Stromal cell of bone marrow (primary cell): ENCODE measurements around the gene PABPN1L.
"Not testable (repeated sequence)": the region's sequence is repeated elsewhere in the genome, so short reads cannot be mapped to it uniquely, and the experiment has no call there.

Experiments used
- DNase-seq: peaks from one replicate; pipeline ENCODE4 v3.0.0-alpha.2; 2012; ENCODE audit warnings: low read depth

PABPN1L gene

GRCh38 chr16:88901718-88902337 lies 35.4 kb upstream of the PABPN1L start:
- no peak for DNase-seq

- no peak for DNase-seq
Observed at GRCh38 chr16:88900662-88901052, 34.2 kb upstream of the PABPN1L start.

GRCh38 chr16:88899901-88900661 lies 33.6 kb upstream of the PABPN1L start:
- DNase-seq = no peak

GRCh38 chr16:88897696-88898425 lies 31.4 kb upstream of the PABPN1L start:
- DNase-seq = no peak

- no peak for DNase-seq
Observed at GRCh38 chr16:88896238-88897070, 30.0 kb upstream of the PABPN1L start.

GRCh38 chr16:88895335-88895734 lies 28.9 kb upstream of the PABPN1L start:
- DNase-seq = no peak

GRCh38 chr16:88894681-88895300 lies 28.3 kb upstream of the PABPN1L start:
- DNase-seq = no peak

GRCh38 chr16:88894266-88894665 lies 27.8 kb upstream of the PABPN1L start:
- not testable (repeated sequence) for DNase-seq

GRCh38 chr16:88893127-88893968 lies 26.9 kb upstream of the PABPN1L start:
- DNase-seq = no peak

- DNase-seq = no peak
Observed at GRCh38 chr16:88892065-88892464, 25.6 kb upstream of the PABPN1L start.

GRCh38 chr16:88891083-88891482 lies 24.6 kb upstream of the PABPN1L start:
- DNase-seq = no peak

- DNase-seq = not testable (repeated sequence)
Observed at GRCh38 chr16:88889702-88890352, 23.4 kb upstream of the PABPN1L start.

GRCh38 chr16:88888461-88889387 lies 22.3 kb upstream of the PABPN1L start:
- DNase-seq = no peak

- DNase-seq = no peak
Observed at GRCh38 chr16:88888057-88888456, 21.6 kb upstream of the PABPN1L start.

- DNase-seq = no peak
Observed at GRCh38 chr16:88886845-88887521, 20.5 kb upstream of the PABPN1L start.

- DNase-seq = no peak
Observed at GRCh38 chr16:88886420-88886844, 20.0 kb upstream of the PABPN1L start.

- no peak for DNase-seq
Observed at GRCh38 chr16:88885693-88886280, 19.3 kb upstream of the PABPN1L start.
